Right kidney (tissue), 1 donor: ENCODE measurements around the gene KHNYN.
A peak's percentile ranks its signal among the peaks of the same experiment; 100 is the strongest.

Experiments used
- DNase-seq: peaks from one replicate; pipeline ENCODE4 v3.0.0-alpha.2; 2016

Gene KHNYN

DNA sequence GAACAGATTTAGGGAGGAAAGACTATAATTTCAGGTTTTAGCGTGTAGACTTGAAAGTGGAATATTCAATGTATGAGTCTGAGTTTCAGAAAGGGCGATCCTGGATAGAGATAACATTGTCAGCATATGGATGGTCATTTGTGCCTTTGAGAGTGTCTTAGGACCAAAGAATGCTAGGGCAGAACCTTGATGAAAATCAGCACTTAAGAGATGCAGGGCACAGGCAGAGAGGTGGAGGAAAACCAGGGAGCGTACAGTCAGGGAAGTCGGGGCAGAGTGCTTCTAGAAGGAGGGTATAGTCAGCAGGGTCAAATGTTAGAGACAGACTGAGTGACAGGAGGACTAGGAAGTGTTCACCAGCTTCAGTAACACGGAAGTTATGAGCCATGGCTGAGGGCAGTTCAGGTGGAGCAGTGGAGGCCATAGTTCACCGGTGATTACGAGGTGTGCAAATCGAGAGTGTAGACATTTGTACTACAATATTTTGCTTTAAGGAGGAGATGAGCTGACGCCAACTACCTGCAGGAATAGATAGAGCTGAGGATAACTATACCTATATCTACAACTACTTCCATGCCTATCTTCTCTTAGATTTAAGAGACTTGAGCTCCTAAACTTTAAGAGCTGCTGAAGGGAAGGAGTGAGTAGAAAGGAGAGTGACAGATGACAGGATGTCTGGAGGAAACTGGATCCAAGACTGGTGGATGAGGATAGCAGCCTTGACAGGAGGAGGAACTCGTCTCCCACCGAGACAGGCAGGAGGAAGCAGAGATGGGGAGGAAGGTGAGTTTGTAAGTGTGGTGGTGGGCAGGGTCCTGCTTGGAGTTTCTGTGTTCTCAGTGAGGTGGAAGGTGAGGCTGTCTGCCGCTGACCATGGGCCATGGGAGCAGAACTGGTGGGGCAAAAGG is 6.8 kb upstream of the KHNYN start:
- DNase-seq: no peak

GRCh38 chr14:24425704-24426103 is 4.0 kb upstream of the KHNYN start:
- no peak for DNase-seq

DNA sequence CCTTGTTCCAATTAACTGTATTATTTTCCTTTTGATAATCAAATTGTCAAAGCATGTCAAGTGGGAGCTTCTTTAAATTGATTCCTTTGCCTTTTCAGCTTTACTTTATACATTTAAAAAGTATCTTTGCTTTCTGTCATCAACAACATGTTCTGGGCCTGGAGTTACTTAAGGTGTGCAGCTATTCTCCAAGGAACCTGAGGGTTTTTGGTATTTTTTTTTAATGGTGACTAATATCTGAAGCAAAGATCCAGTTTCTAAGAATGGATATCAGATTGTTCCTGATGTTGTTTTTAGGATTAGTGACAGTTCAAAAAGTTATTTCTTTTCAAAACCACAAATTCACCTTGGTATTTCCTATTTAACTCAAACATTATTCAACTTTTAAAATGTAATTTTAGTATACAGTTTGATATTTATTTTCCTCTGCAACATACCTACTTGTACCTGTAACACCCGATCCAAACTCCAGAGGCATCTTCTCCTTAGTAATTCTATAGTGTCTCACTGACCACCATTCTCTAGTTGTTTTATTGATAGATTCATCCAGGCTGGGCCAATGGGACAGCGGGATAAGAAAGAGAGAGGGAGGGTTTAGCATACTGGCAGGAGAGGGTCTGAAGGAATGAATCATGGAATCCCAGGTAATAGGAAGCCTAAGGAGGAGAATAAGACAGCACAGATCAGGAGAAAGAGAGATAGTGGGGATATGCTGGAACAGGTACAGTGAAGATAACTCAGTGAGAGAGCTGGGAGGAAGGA is 3.4 kb upstream of the KHNYN start:
- DNase-seq: no peak

DNA sequence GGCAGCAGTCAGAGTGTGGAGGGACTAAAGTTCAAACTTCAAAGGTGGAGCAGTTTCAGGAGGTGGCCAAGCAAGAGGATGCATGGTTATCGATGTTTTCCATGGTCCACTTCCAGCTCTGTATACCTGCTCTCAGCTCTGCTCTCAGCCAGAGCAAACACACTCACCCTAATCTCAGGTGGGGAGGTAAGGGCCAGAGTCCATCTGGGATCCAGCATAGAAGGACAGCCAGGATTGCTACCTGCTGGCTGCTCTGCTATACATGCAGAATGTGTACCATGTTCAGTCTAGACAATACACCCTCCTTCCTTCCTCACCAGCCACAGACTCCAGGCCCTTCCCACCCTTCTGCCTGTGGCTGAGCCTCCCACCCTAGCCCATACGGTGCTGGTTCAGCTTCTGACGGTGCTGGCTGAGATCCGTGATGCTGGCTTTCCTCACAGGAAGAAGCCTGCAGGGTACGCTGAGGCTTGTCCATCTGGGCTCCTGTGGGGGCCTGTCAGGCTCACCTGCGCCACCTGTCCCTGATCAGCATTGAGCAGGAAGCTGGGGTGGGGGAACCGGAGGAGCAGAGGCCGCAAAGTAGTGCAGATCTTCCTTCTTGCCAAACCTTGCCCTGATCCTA is 2.7 kb upstream of the KHNYN start:
- DNase-seq: no peak

DNA sequence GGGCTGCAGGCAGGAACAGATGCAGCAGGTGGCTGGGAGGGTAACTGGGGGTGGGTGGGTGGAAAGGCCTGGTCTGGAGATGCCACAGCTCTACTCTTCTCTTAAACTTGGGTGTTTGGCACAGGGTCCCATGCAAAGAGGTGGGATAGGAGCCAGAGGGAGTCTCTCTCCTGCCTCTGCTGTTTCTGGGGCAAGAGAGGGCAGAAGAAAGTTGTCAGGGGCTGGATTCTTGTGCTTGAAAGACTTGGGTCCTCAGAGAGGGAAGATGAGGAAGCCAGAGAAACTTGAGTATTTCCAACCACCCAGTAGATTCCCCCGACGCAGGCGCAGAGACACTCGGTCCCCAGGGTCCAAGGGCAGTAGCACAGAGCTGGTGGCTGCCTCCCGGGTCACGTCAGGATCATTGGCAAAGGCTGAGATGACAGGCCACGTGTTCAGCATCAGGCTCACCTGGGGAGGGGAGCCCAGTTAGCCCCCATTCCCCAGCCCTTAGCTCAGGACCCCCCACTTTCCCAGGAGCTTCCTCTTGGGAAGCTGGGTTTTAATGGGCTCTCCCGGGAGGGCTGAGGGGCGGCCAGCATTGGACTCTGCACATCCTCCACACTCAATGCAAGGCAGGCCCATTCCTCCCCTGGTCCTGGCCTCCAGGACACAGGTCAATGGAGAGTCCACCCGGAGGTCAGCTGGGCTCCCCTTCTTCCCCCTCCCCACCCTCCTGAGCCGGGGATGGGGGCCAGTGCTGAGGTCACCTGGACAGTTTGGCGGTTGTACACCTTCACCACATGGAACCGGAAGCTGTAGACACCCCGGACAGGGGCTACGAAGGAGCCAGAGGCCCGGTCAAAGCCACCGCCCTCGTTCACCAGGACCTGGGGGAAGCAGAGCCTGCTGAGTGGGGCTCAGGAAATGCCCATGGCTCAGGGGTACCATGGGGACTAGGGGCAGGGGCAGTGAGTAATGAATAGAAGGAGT is 1.9 kb upstream of the KHNYN start:
- no peak for DNase-seq

- DNase-seq: peak; percentile 41
Observed at GRCh38 chr14:24428628-24429394, 943 bp upstream of the KHNYN start.

GRCh38 chr14:24430143-24430681 is 458 bp downstream of the KHNYN start:
- peak; percentile 81 for DNase-seq

DNA sequence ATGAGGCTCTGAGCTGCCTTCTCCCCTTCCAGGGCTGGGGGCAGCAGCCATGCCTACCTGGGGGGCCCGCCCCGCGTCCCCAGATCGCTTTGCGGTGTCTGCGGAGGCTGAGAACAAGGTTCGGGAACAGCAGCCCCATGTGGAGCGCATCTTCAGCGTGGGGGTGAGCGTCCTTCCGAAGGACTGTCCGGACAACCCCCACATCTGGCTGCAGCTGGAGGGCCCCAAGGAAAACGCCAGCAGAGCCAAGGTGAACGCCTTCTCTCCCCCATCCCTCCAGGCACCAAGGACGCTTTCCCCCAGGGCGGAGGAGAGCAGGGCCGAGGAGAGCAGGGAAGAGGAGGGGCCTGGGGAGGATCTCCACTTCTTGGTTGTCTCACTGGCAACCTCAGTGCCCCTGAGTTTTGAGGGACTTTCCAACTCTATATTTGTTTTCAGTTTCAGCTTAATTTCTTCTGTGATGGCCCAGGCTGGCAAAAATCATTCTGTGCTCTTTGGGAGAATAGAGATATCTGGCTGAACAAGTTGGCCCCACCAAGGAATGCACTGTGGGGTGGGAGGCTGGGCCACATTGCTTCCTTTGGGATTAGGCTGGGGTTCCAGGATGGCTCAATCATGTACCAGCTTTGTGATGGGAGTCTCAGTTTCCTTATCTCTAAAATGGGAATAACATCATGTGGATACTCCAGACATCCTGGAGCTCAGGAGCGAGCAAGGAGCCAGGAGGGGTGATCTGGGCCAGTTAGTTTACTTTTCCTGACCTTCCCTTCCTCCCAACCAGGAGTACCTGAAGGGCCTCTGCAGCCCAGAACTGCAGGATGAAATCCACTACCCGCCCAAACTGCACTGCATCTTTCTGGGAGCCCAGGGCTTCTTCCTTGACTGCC is 1.2 kb downstream of the KHNYN start:
- no peak for DNase-seq

- DNase-seq: peak; percentile 65
Observed at GRCh38 chr14:24431569-24432258, 2.0 kb downstream of the KHNYN start.

GRCh38 chr14:24432259-24433131 is 2.7 kb downstream of the KHNYN start:
- DNase-seq: no peak

- DNase-seq: no peak
Observed at GRCh38 chr14:24434036-24434435, 4.3 kb downstream of the KHNYN start.

DNA sequence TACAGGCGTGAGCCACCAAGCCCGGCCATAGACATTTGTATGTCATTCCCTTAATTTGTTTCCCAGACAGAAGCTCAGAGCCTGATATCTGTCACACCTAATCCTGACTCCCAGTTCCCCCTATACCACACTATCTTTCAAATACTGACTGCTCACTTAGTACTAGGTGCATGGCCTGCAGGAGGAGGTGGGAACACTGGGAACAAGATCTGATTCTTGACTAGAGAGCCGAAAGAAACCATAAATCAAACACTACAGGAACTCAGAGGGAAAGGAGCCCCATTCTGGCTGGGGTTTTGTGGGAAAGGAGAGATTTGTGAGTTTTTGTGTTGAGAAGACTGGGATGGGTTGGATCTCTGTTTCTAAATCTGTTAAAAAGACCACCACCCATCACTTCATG is 4.9 kb downstream of the KHNYN start:
- no peak for DNase-seq

DNA sequence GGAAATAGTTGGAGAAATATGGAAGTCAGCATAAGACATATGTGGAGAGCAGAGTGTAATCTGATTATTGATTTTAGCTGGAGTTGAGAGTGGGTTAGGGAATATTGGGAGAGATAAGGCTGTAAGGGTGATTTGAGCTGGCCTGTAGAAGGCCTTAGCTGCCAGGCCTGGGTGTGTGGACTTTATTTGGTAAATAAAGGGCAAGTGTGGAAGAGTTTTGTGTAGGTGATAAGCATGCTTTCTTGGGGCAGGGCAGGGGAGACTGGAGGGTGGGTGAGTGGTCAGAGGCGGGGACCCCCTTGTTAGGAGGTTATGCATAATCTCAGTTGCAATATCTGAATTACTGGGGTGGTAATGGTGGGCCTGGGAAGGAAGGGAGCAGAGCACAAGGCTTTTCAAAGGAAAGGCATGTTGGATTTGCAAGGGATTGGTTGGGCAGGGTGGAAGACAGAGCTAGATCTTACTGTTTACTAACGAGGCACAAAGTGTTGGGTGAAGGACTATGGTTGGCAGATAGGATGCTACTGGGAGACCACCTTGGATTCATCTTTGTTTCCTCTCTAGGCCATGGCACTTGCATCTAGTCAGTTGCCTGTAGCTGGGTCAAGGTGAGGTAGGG is 5.5 kb downstream of the KHNYN start:
- DNase-seq: no peak

GRCh38 chr14:24435998-24436354 is 6.2 kb downstream of the KHNYN start:
- no peak for DNase-seq

GRCh38 chr14:24436355-24437019 is 6.7 kb downstream of the KHNYN start:
- DNase-seq: peak; percentile 46

GRCh38 chr14:24437020-24437735 is 7.4 kb downstream of the KHNYN start:
- no peak for DNase-seq

- no peak for DNase-seq
Observed at GRCh38 chr14:24437736-24438067, 7.9 kb downstream of the KHNYN start.
